ENCODE results near the gene AHNAK2. TPM values are rescaled to one million over a fixed set of nuclear protein-coding genes. Genes with fewer than 3 reads are reported as not detected.
"Not testable (repeated sequence)": the region's sequence is repeated elsewhere in the genome, so short reads cannot be mapped to it uniquely, and the experiment has no call there.

The AHNAK2 gene
- total RNA-seq (59.3 and 78.0 TPM in 2 replicates), polyA plus RNA-seq (17.8 and 18.8 TPM in 2 replicates)

GRCh38 chr14:104977681-104978653 is at the start of gene AHNAK2:
AHNAK2 (minus strand) TSS chr14:104978374; CDS start chr14:104978237, 137 bp downstream.
- Histone ChIP-seq H3K27me3 (peaks cover 38% of the 10 kb centered on the region), H3K4me1 (ENCODE audit: low read depth) (peaks cover 4% of the 10 kb centered on the region)

GRCh38 chr14:105027718-105028117 is 49.5 kb upstream of the AHNAK2 start:
- not testable (repeated sequence) for H3K9me3 ChIP-seq (ENCODE audit: low read depth); H3K36me3 ChIP-seq; H3K4me3 ChIP-seq; H3K27me3 ChIP-seq; H3K27ac ChIP-seq; H3K4me1 ChIP-seq (ENCODE audit: low read depth); DNase-seq (ENCODE audit: low read depth in 1 of 2, low spot score in 1 of 2)

More at GRCh38 chr14:104977681-104978653, at the start of gene AHNAK2:
- Histone ChIP-seq H3K27ac (no peak within 1 kb of the TSS), H3K4me3 (peak within 1 kb of the TSS; percentile 88), H3K36me3 (no peaks in the 10 kb centered on the region), H3K9me3 (ENCODE audit: low read depth) (no peaks in the 10 kb centered on the region)
- DNase-seq (ENCODE audit: low read depth in 1 of 2, low spot score in 1 of 2) = peak; percentile 79 to 95
- no peak for TF ChIP-seq CTCF (IDR thresholded peaks at IDR 0.05; ENCODE audit: low read depth, low read length)

GRCh38 chr14:105026802-105027563 is 48.8 kb upstream of the AHNAK2 start:
- H3K4me3 ChIP-seq = no peak overlapping the region
- no peaks in the 10 kb centered on the region for H3K36me3 ChIP-seq
- no peak for DNase-seq (ENCODE audit: low read depth in 1 of 2, low spot score in 1 of 2)
- peaks cover 5% of the 10 kb centered on the region for H3K4me1 ChIP-seq (ENCODE audit: low read depth)
- H3K9me3 ChIP-seq (ENCODE audit: low read depth) = no peaks in the 10 kb centered on the region
- peaks cover 3% of the 10 kb centered on the region for H3K27me3 ChIP-seq
- H3K27ac ChIP-seq = no peak overlapping the region
- TF ChIP-seq CTCF (IDR thresholded peaks at IDR 0.05; ENCODE audit: low read depth, low read length) = no peak

GRCh38 chr14:105026033-105026785 is 48.0 kb upstream of the AHNAK2 start:
- peaks cover 2% of the 10 kb centered on the region for H3K4me1 ChIP-seq (ENCODE audit: low read depth)
- TF ChIP-seq CTCF (IDR thresholded peaks at IDR 0.05; ENCODE audit: low read depth, low read length) = no peak
- no peak overlapping the region for H3K27ac ChIP-seq
- no peaks in the 10 kb centered on the region for H3K36me3 ChIP-seq
- no peak overlapping the region for H3K4me3 ChIP-seq
- no peak for DNase-seq (ENCODE audit: low read depth in 1 of 2, low spot score in 1 of 2)
- peaks cover 3% of the 10 kb centered on the region for H3K27me3 ChIP-seq
- no peaks in the 10 kb centered on the region for H3K9me3 ChIP-seq (ENCODE audit: low read depth)

- no peaks in the 10 kb centered on the region for H3K4me1 ChIP-seq (ENCODE audit: low read depth)
- no peaks in the 10 kb centered on the region for H3K9me3 ChIP-seq (ENCODE audit: low read depth)
- no peak for TF ChIP-seq CTCF (IDR thresholded peaks at IDR 0.05; ENCODE audit: low read depth, low read length)
- H3K4me3 ChIP-seq = no peak overlapping the region
- DNase-seq (ENCODE audit: low read depth in 1 of 2, low spot score in 1 of 2) = no peak
- no peak overlapping the region for H3K27ac ChIP-seq
- H3K27me3 ChIP-seq = no peaks in the 10 kb centered on the region
- no peaks in the 10 kb centered on the region for H3K36me3 ChIP-seq
Observed at GRCh38 chr14:105025429-105025828, 47.3 kb upstream of the AHNAK2 start.

Data from cardiac muscle cell (in vitro differentiated cells and primary cell).